GM23338 (cell line): ENCODE data around the gene TAGLN.

Experiments used
- CREB1 ChIP-seq: fragments of 250-450 bp; sonication (Bioruptor Pico); IDR thresholded peaks from 2 replicates; pipeline ENCODE4 v1.5.0; 2020; ENCODE audit warnings: low read depth, mild to moderate bottlenecking, moderate library complexity
- EZH2 ChIP-seq: fragments of 200-600 bp; sonication (generic); IDR thresholded peaks from one replicate; pipeline ENCODE4 v1.8.0; 2017; ENCODE audit warnings: antibody characterized with exemption, mild to moderate bottlenecking, low read depth; ENCODE audit not compliant: unreplicated experiment
- EZH2phosphoT487 ChIP-seq: fragments of 200-600 bp; sonication (generic); IDR thresholded peaks from one replicate; pipeline ENCODE4 v1.8.1; 2018; ENCODE audit warnings: antibody characterized with exemption; ENCODE audit not compliant: unreplicated experiment
- JUNB ChIP-seq: IDR thresholded peaks from one replicate; pipeline ENCODE4 v1.6.1; 2016; ENCODE audit warnings: antibody characterized with exemption; ENCODE audit not compliant: unreplicated experiment
- NANOG ChIP-seq: IDR thresholded peaks from 2 replicates; pipeline ENCODE4 v1.6.1; 2016; ENCODE audit warnings: antibody characterized with exemption, borderline replicate concordance
- POLR2AphosphoS5 ChIP-seq: IDR thresholded peaks from 2 replicates; pipeline ENCODE4 v1.6.1; 2016; ENCODE audit warnings: antibody characterized with exemption, low read depth
- ZNF114 ChIP-seq: fragments of 250-450 bp; sonication (Bioruptor Pico); IDR thresholded peaks from 2 replicates; pipeline ENCODE4 v1.5.0; 2020; ENCODE audit warnings: mild to moderate bottlenecking, moderate library complexity
- ZNF331 ChIP-seq: fragments of 250-450 bp; sonication (Bioruptor Pico); IDR thresholded peaks from 2 replicates; pipeline ENCODE4 v1.5.0; 2020; ENCODE audit warnings: low read depth, mild to moderate bottlenecking, moderate library complexity
- TF ChIP-seq, protein P1 (sequence below), 2 experiments: fragments of 200-600 bp in 1 of 2; sonication (generic) in 1 of 2; conservative IDR thresholded peaks; 2 replicates each; pipeline versions ENCODE4 v1.5.1 to v1.6.1; 2016 to 2017; ENCODE audit warnings: antibody characterized with exemption in 2 of 2, low read depth in 2 of 2, mild to moderate bottlenecking in 2 of 2, moderate library complexity in 1 of 2
- TF ChIP-seq, protein P2 (sequence below): IDR thresholded peaks from 2 replicates; pipeline ENCODE4 v1.6.1; 2016; ENCODE audit warnings: antibody characterized with exemption
- TF ChIP-seq, protein P3 (sequence below): IDR thresholded peaks from one replicate; pipeline ENCODE4 v1.6.1; 2018; ENCODE audit warnings: antibody characterized with exemption; ENCODE audit not compliant: unreplicated experiment

DNA sequence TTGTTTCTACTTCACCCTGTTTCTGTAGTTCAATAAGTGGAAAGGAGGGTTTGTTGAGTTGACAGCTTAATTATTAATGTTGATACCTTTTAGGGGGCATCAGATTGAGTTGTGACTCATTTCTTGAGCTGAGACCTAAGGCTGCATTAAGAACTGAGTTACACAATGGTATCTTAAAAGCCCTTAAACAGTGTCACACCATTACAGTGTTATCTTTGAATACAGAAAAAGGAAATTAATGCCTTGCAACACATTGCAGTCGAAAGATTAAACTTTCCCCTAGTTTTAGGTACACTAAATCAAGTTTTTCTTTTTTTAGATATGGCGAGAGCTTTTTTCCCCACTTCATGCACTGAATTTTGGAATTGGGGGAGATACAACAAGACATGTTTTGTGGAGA, 38.3 kb upstream of the TAGLN start:
- TF ChIP-seq, protein P1, sequence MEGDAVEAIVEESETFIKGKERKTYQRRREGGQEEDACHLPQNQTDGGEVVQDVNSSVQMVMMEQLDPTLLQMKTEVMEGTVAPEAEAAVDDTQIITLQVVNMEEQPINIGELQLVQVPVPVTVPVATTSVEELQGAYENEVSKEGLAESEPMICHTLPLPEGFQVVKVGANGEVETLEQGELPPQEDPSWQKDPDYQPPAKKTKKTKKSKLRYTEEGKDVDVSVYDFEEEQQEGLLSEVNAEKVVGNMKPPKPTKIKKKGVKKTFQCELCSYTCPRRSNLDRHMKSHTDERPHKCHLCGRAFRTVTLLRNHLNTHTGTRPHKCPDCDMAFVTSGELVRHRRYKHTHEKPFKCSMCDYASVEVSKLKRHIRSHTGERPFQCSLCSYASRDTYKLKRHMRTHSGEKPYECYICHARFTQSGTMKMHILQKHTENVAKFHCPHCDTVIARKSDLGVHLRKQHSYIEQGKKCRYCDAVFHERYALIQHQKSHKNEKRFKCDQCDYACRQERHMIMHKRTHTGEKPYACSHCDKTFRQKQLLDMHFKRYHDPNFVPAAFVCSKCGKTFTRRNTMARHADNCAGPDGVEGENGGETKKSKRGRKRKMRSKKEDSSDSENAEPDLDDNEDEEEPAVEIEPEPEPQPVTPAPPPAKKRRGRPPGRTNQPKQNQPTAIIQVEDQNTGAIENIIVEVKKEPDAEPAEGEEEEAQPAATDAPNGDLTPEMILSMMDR (conservative IDR thresholded peaks at IDR 0.05; ENCODE audit: low read depth in 2 of 2) = no peak
- TF ChIP-seq JUNB (no peak), EZH2 (no peak), POLR2AphosphoS5 (no peak), ZNF331 (CRISPR knock-in tag) (no peak), EZH2phosphoT487 (no peak), NANOG (no peak), CREB1 (CRISPR knock-in tag) (no peak), ZNF114 (CRISPR knock-in tag) (no peak)
- TF ChIP-seq, protein P2, sequence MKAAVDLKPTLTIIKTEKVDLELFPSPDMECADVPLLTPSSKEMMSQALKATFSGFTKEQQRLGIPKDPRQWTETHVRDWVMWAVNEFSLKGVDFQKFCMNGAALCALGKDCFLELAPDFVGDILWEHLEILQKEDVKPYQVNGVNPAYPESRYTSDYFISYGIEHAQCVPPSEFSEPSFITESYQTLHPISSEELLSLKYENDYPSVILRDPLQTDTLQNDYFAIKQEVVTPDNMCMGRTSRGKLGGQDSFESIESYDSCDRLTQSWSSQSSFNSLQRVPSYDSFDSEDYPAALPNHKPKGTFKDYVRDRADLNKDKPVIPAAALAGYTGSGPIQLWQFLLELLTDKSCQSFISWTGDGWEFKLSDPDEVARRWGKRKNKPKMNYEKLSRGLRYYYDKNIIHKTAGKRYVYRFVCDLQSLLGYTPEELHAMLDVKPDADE = no peak
- TF ChIP-seq, protein P3, sequence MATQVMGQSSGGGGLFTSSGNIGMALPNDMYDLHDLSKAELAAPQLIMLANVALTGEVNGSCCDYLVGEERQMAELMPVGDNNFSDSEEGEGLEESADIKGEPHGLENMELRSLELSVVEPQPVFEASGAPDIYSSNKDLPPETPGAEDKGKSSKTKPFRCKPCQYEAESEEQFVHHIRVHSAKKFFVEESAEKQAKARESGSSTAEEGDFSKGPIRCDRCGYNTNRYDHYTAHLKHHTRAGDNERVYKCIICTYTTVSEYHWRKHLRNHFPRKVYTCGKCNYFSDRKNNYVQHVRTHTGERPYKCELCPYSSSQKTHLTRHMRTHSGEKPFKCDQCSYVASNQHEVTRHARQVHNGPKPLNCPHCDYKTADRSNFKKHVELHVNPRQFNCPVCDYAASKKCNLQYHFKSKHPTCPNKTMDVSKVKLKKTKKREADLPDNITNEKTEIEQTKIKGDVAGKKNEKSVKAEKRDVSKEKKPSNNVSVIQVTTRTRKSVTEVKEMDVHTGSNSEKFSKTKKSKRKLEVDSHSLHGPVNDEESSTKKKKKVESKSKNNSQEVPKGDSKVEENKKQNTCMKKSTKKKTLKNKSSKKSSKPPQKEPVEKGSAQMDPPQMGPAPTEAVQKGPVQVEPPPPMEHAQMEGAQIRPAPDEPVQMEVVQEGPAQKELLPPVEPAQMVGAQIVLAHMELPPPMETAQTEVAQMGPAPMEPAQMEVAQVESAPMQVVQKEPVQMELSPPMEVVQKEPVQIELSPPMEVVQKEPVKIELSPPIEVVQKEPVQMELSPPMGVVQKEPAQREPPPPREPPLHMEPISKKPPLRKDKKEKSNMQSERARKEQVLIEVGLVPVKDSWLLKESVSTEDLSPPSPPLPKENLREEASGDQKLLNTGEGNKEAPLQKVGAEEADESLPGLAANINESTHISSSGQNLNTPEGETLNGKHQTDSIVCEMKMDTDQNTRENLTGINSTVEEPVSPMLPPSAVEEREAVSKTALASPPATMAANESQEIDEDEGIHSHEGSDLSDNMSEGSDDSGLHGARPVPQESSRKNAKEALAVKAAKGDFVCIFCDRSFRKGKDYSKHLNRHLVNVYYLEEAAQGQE = no peak
